HFFc6 (cell line): Measurements from ENCODE around the gene STAMBP. TPM values are rescaled to one million over a fixed set of nuclear protein-coding genes. Genes with fewer than 3 reads are reported as not detected.
A peak's percentile ranks its signal among the peaks of the same experiment; 100 is the strongest.

Experiments
- DNase-seq: peaks from one replicate; pipeline ENCODE4 v3.0.0-alpha.2; 2018
- H3K27ac Mint-ChIP-seq: 2 replicates; pipeline ENCODE4 v1.8.0; 2020; ENCODE audit warnings: mild to moderate bottlenecking, mixed read lengths
- H3K27me3 Mint-ChIP-seq: 2 replicates; pipeline ENCODE4 v1.8.0; 2021; ENCODE audit warnings: mild to moderate bottlenecking, moderate library complexity, mixed read lengths; ENCODE audit not compliant: insufficient read depth
- H3K36me3 Mint-ChIP-seq: 2 replicates; pipeline ENCODE4 v1.8.0; 2021; ENCODE audit warnings: low read depth, mixed read lengths
- H3K4me1 Mint-ChIP-seq: 2 replicates; pipeline ENCODE4 v1.8.0; 2020; ENCODE audit warnings: low read depth, mixed read lengths
- H3K4me3 Mint-ChIP-seq: 2 replicates; pipeline ENCODE4 v1.8.0; 2020; ENCODE audit warnings: mild to moderate bottlenecking, moderate library complexity, mixed read lengths
- H3K9me3 Mint-ChIP-seq: 2 replicates; pipeline ENCODE4 v1.8.0; 2020; ENCODE audit warnings: mild to moderate bottlenecking, mixed read lengths
- total RNA-seq, 6 experiments: library from RNA; stranded (reverse); fragmentation: NEBNext Ultra II Directional; extraction: Animal tissue kit (Norgen Biotek cat#: 25700); gene quantifications; 2 replicates in 1 of 6; 3 replicates in 5 of 6; pipeline ENCODE4 v1.2.3, GENCODE V29; 2021
- TF ChIP-seq, protein P1 (sequence below): fragments of 200-600 bp; sonication (generic); IDR thresholded peaks from 2 replicates; pipeline ENCODE4 v1.5.0; 2021; ENCODE audit warnings: antibody characterized with exemption, mild to moderate bottlenecking

The STAMBP gene
- total RNA-seq, 6 experiments from 2014 or later, result 31.6 to 37.2 (median 34.5) TPM

DNA sequence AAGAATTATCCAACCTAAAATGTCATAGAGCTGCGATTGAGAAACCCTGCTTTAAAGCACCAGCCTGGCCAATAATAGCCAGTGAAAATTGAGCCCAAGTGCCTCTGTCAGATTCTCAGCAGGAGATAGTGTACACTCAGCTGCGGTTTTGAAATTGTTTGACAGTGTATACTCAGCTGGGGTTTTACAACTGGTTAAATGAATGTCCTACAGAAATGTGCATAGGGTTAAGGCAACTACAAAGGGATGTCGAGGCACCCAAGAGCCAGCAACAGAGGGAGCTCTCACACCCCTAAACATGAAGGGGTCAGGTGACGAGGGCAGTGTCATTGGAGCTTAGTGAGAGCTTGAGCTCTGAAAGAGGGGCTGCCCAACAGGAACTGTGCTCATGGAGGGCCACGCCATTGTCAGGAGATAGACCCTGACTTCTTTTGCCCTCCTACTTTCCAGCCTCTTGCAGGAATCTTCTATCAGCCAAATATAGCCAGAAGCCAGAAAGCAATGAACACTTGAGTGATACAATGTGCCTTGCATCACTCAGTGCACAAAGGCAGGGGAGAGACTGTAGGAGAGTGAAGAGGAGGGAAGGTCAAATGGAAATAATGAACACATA, 79.2 kb downstream of the STAMBP start:
- Mint-ChIP-seq H3K4me1 (no peaks in the 10 kb centered on the region), H3K27me3 (peaks cover 15% of the 10 kb centered on the region), H3K27ac (no peak overlapping the region), H3K9me3 (no peaks in the 10 kb centered on the region), H3K4me3 (no peak overlapping the region), H3K36me3 (no peaks in the 10 kb centered on the region)
- DNase-seq, result no peak
- TF ChIP-seq, protein P1, sequence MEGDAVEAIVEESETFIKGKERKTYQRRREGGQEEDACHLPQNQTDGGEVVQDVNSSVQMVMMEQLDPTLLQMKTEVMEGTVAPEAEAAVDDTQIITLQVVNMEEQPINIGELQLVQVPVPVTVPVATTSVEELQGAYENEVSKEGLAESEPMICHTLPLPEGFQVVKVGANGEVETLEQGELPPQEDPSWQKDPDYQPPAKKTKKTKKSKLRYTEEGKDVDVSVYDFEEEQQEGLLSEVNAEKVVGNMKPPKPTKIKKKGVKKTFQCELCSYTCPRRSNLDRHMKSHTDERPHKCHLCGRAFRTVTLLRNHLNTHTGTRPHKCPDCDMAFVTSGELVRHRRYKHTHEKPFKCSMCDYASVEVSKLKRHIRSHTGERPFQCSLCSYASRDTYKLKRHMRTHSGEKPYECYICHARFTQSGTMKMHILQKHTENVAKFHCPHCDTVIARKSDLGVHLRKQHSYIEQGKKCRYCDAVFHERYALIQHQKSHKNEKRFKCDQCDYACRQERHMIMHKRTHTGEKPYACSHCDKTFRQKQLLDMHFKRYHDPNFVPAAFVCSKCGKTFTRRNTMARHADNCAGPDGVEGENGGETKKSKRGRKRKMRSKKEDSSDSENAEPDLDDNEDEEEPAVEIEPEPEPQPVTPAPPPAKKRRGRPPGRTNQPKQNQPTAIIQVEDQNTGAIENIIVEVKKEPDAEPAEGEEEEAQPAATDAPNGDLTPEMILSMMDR, result peak; percentile 50; the same call in 1 of the 2 replicates

DNA sequence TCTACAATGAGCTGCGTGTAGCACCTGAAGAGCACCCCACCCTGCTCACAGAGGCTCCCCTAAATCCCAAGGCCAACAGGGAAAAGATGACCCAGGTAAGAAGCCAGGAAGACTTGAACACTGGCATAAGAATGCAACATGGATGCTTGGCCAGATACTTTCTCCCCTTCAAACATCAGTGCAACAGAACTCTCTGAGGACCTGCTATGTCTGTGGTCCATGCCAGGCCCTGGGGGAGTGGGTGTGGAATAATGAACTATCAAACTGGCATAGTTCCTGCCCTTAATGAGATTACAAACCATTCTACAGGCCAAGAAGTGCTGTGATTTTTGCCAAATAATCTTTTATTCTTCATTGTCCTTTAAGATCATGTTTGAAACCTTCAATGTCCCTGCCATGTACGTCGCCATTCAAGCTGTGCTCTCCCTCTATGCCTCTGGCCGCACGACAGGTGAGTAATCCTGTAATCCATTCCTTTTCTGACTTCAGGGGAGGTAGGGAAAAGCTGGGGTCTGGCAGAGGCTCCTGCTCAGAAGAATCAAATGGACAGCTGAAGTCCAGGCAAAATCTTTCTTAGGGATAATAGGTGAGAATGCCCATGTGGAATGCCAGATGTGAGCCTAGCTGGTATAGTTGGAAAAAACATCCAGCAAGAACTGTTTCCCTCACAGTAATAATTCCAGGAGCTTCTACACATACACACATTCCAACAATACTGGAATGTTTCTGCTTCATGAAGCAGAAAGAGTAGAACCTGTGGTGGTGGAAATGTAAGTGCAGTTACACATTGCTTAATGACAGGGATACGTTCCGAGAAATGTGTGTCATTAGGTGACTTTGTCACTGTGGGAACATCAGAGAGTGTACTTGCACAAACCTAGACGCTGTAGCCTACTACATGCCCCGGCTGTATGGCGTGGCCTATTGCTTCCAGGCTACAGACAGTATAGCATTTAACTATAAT, 80.2 kb downstream of the STAMBP start:
- Mint-ChIP-seq H3K9me3 (no peaks in the 10 kb centered on the region), H3K27ac (no peak overlapping the region), H3K36me3 (no peaks in the 10 kb centered on the region)

DNA sequence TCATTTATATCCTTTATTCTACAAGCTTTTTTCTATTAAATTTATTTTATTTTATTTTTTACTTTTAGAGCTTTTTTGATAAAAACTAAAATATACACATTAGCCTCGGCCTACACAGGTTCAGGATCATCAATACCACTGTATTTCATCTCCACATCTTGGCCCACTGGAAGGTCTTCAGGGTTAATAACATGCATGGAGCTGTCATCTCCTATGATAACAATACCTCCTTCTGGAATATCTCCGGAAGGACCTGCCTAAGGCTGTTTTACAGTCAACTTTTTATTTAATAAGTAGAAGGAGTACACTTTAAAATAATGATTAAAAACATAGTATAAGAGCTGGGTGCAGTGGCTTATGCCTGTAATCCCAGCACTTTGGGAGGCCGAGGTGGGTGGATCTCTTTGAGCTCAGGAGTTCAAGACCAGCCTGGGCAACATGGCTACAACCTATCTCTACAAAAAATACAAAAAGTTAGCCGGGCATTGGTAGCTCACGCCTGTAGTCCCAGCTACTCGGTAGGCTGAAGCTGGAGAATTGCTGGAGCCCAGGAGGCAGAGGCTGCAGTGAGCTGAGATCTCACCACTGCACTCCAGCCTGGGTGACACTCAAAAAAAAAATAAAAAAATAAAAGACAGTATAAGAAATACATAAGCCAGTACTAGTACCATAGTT, 82.2 kb downstream of the STAMBP start:
- Mint-ChIP-seq H3K4me1 (no peaks in the 10 kb centered on the region), H3K4me3 (no peak overlapping the region), H3K9me3 (no peaks in the 10 kb centered on the region), H3K27ac (no peak overlapping the region), H3K36me3 (no peaks in the 10 kb centered on the region), H3K27me3 (peaks cover 28% of the 10 kb centered on the region)
- TF ChIP-seq, protein P1, result no peak
- DNase-seq, result no peak

More for the DNA sequence above, 80.2 kb downstream of the STAMBP start:
- no peak overlapping the region for H3K4me3 Mint-ChIP-seq
- no peaks in the 10 kb centered on the region for H3K4me1 Mint-ChIP-seq
- peaks cover 21% of the 10 kb centered on the region for H3K27me3 Mint-ChIP-seq
- no peak for DNase-seq
- TF ChIP-seq, protein P1, result no peak

DNA sequence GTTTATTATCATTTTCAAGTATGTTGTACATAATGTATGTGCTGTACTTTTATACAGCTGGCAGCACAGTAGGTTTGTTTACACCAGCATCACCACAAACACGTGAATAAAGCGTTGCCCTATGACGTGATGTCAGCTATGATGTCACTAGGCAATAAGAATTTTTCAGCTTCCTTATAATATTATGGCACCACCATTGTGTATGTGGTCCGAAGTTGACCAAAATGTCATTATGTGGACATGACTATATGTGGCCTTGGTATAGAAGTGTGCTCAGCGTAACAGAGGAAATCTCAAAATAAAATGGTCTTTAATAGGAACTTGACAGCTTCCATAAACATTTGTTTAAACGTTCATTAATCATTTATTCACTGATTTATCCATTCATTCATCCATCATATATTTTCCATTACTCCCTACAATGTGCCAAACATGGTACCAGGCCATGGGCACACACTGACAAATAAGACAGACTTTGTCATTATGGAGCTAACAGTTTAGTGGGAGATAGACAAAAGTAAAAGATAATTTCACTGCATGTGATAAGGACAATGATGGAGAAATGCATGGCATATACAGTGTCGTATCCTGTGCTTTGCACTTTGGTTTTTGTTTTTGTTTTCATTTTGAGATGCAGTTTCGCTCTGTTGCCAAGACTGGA, 82.9 kb downstream of the STAMBP start:
- no peak for DNase-seq
- H3K9me3 Mint-ChIP-seq, result no peaks in the 10 kb centered on the region
- TF ChIP-seq, protein P1, result no peak
- peaks cover 31% of the 10 kb centered on the region for H3K27me3 Mint-ChIP-seq
- H3K4me1 Mint-ChIP-seq, result no peaks in the 10 kb centered on the region
- H3K4me3 Mint-ChIP-seq, result no peak overlapping the region
- no peaks in the 10 kb centered on the region for H3K36me3 Mint-ChIP-seq
- no peak overlapping the region for H3K27ac Mint-ChIP-seq

DNA sequence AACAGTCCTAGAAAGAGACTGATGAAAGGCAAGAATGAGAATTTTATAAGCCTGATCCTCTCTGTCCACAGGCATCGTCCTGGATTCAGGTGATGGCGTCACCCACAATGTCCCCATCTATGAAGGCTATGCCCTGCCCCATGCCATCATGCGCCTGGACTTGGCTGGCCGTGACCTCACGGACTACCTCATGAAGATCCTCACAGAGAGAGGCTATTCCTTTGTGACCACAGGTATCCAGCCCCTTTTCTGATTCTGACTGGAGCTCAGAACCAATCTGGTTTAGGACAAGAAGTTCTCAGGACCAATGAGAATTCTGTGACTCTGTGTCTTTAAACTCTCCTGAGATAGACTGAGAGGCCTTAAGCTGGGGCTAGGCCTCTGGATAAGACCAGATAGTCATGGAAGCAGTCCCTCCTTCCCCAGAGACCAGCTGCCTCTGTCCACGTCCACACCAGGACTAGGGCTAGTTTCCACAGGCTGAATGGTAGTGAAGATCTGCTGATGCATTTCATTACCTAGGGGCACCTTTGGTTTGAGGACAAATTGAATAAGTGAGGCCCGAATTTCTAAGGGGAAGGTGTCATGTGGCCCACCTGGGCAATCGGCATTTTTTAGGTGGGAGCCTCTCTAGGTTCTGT, 84.8 kb downstream of the STAMBP start:
- Mint-ChIP-seq H3K27ac (no peak overlapping the region), H3K9me3 (no peaks in the 10 kb centered on the region), H3K27me3 (peaks cover 38% of the 10 kb centered on the region), H3K4me1 (no peaks in the 10 kb centered on the region), H3K4me3 (no peak overlapping the region), H3K36me3 (no peaks in the 10 kb centered on the region)
- TF ChIP-seq, protein P1, result no peak
- no peak for DNase-seq
